H9 (cell line): ENCODE data around the gene MAP3K1. TPM values are rescaled to one million over a fixed set of nuclear protein-coding genes. Genes with fewer than 3 reads are reported as not detected.

Experiments used
- DNase-seq: peaks from one replicate; pipeline ENCODE4 v3.0.0-alpha.2; 2017
- H2AFZ ChIP-seq: one replicate; pipeline ENCODE4 v1.6.1; 2013; ENCODE audit warnings: mild to moderate bottlenecking, low read length, control low read depth, moderate library complexity
- H2AK5ac ChIP-seq: 2 replicates; pipeline ENCODE4 v1.6.1; 2013; ENCODE audit warnings: low read length, control low read depth, mixed read lengths; ENCODE audit not compliant: insufficient read length
- H2BK120ac ChIP-seq: one replicate; pipeline ENCODE4 v1.6.1; 2013; ENCODE audit warnings: low read depth, mild to moderate bottlenecking, low read length, control low read depth, inconsistent platforms; ENCODE audit not compliant: poor library complexity, severe bottlenecking
- H2BK12ac ChIP-seq: 2 replicates; pipeline ENCODE4 v1.6.1; 2013; ENCODE audit warnings: low read length, control low read depth, mixed read lengths, low read depth; ENCODE audit not compliant: insufficient read length
- H2BK15ac ChIP-seq: 2 replicates; pipeline ENCODE4 v1.6.1; 2013; ENCODE audit warnings: low read depth, low read length, control low read depth
- H2BK20ac ChIP-seq: one replicate; pipeline ENCODE4 v1.6.1; 2013; ENCODE audit warnings: low read depth, mild to moderate bottlenecking, low read length, control low read depth, inconsistent platforms; ENCODE audit not compliant: poor library complexity, severe bottlenecking
- H2BK5ac ChIP-seq: 2 replicates; pipeline ENCODE4 v1.6.1; 2013; ENCODE audit warnings: low read length, control low read depth, mixed read lengths; ENCODE audit not compliant: insufficient read length
- H3K14ac ChIP-seq: 2 replicates; pipeline ENCODE4 v1.6.1; 2013; ENCODE audit warnings: low read length, control low read depth; ENCODE audit not compliant: insufficient read depth
- H3K18ac ChIP-seq: 2 replicates; pipeline ENCODE4 v1.6.1; 2013; ENCODE audit warnings: low read depth, mild to moderate bottlenecking, mixed read lengths, low read length, control low read depth; ENCODE audit not compliant: insufficient read length
- H3K23ac ChIP-seq: 2 replicates; pipeline ENCODE4 v1.6.1; 2013; ENCODE audit warnings: low read length, control low read depth, mixed read lengths, low read depth; ENCODE audit not compliant: insufficient read length
- H3K23me2 ChIP-seq: 2 replicates; pipeline ENCODE4 v1.6.1; 2013; ENCODE audit warnings: low read depth, mild to moderate bottlenecking, mixed read lengths, low read length, control low read depth; ENCODE audit not compliant: insufficient read length, poor library complexity, severe bottlenecking
- H3K27ac ChIP-seq: 2 replicates; pipeline ENCODE4 v1.5.1; 2013; ENCODE audit warnings: low read length, control low read depth, mixed read lengths, low read depth; ENCODE audit not compliant: insufficient read length
- H3K27me3 ChIP-seq: 2 replicates; pipeline ENCODE4 v1.6.1; 2013; ENCODE audit warnings: low read length, control low read depth, inconsistent platforms; ENCODE audit not compliant: insufficient read depth
- H3K4ac ChIP-seq: 2 replicates; pipeline ENCODE4 v1.6.1; 2013; ENCODE audit warnings: low read depth, mild to moderate bottlenecking, control low read depth, inconsistent platforms, low read length, moderate library complexity
- H3K4me1 ChIP-seq: 2 replicates; pipeline ENCODE4 v1.6.1; 2013; ENCODE audit warnings: low read length, control low read depth, inconsistent platforms; ENCODE audit not compliant: insufficient read depth
- H3K4me2 ChIP-seq: 2 replicates; pipeline ENCODE4 v1.6.1; 2013; ENCODE audit warnings: low read length, control low read depth, mixed read lengths; ENCODE audit not compliant: insufficient read length, insufficient read depth
- H3K56ac ChIP-seq: 2 replicates; pipeline ENCODE4 v1.6.1; 2013; ENCODE audit warnings: low read depth, mild to moderate bottlenecking, mixed read lengths, low read length, control low read depth; ENCODE audit not compliant: insufficient read length
- H3K79me1 ChIP-seq: 2 replicates; pipeline ENCODE4 v1.6.1; 2013; ENCODE audit warnings: low read depth, mild to moderate bottlenecking, moderate library complexity, low read length, control low read depth, inconsistent platforms; ENCODE audit not compliant: insufficient read depth, poor library complexity, severe bottlenecking
- H3K79me2 ChIP-seq: 2 replicates; pipeline ENCODE4 v1.6.1; 2013; ENCODE audit warnings: low read length, control low read depth, inconsistent platforms; ENCODE audit not compliant: insufficient read depth
- H3K9ac ChIP-seq: 2 replicates; pipeline ENCODE4 v1.6.1; 2013; ENCODE audit warnings: low read length, control low read depth, mixed read lengths; ENCODE audit not compliant: insufficient read length; ENCODE audit errors: extremely low read depth
- H3K9me3 ChIP-seq: one replicate; pipeline ENCODE4 v1.6.1; 2013; ENCODE audit warnings: low read depth, low read length, inconsistent platforms; ENCODE audit not compliant: control insufficient read depth
- H3T11ph ChIP-seq: one replicate; pipeline ENCODE4 v1.6.1; 2013; ENCODE audit warnings: mild to moderate bottlenecking, low read length, control low read depth, inconsistent platforms
- H4K20me1 ChIP-seq: one replicate; pipeline ENCODE4 v1.6.1; 2013; ENCODE audit not compliant: control insufficient read depth, insufficient read length, insufficient read depth
- H4K5ac ChIP-seq: 2 replicates; pipeline ENCODE4 v1.6.1; 2013; ENCODE audit warnings: low read depth, mild to moderate bottlenecking, mixed read lengths, low read length, control low read depth; ENCODE audit not compliant: insufficient read length
- H4K8ac ChIP-seq: replicated peaks from 2 replicates; pipeline ENCODE4 v1.6.1; 2013; ENCODE audit warnings: low read length, control low read depth, mixed read lengths, low read depth; ENCODE audit not compliant: insufficient read length
- H4K91ac ChIP-seq: 2 replicates; pipeline ENCODE4 v1.6.1; 2013; ENCODE audit warnings: low read depth, mild to moderate bottlenecking, moderate library complexity, mixed read lengths, low read length, control low read depth; ENCODE audit not compliant: insufficient read length
- H3K27ac Mint-ChIP-seq, 3 experiments: 2 replicates in 2 of 3; 3 replicates in 1 of 3; pipeline ENCODE4 v1.8.0; 2020 to 2021; ENCODE audit warnings: mixed read lengths in 3 of 3, mild to moderate bottlenecking in 1 of 3, moderate library complexity in 1 of 3
- H3K27me3 Mint-ChIP-seq: 2 replicates; pipeline ENCODE4 v1.8.0; 2021; ENCODE audit warnings: low read depth, mild to moderate bottlenecking, moderate library complexity, mixed read lengths
- H3K36me3 Mint-ChIP-seq, 3 experiments: 2 replicates in 2 of 3; 3 replicates in 1 of 3; pipeline ENCODE4 v1.8.0; 2020 to 2021; ENCODE audit warnings: low read depth in 3 of 3, mixed read lengths in 3 of 3; ENCODE audit not compliant: insufficient read depth in 1 of 3
- H3K4me1 Mint-ChIP-seq, 2 experiments: 2 replicates each; pipeline ENCODE4 v1.8.0; 2020; ENCODE audit warnings: mixed read lengths in 2 of 2
- H3K4me3 Mint-ChIP-seq, 2 experiments: 2 replicates in 1 of 2; 3 replicates in 1 of 2; pipeline ENCODE4 v1.8.0; 2020 to 2021; ENCODE audit warnings: mild to moderate bottlenecking in 2 of 2, mixed read lengths in 2 of 2, moderate library complexity in 1 of 2
- H3K9me3 Mint-ChIP-seq, 2 experiments: 2 replicates in 1 of 2; 3 replicates in 1 of 2; pipeline ENCODE4 v1.8.0; 2020; ENCODE audit warnings: mild to moderate bottlenecking in 2 of 2, mixed read lengths in 2 of 2, moderate library complexity in 1 of 2
- CTCF ChIP-seq: fragments of 200-600 bp; sonication (generic); conservative IDR thresholded peaks from 3 replicates; pipeline ENCODE4 v1.8.0; 2021; ENCODE audit warnings: antibody characterized with exemption, mild to moderate bottlenecking
- WGBS: extraction: QIAGEN DNeasy Blood & Tissue Kit; methylation state at CpG from one replicate; pipeline ENCODE4 v1.1.7; 2013; ENCODE audit warnings: missing lambda C conversion rate, low lambda C conversion rate, mixed read lengths; ENCODE audit not compliant: insufficient read length; ENCODE audit errors: extremely low coverage; 5-methylcytosine and 5-hydroxymethylcytosine counted together
- total RNA-seq: library from RNA; stranded (reverse); gene quantifications from 2 replicates; pipeline ENCODE4 v1.2.1, GENCODE V29; 2021

Gene MAP3K1
- total RNA-seq, 1 experiment from 2014 or later: 11.1 TPM

- Mint-ChIP-seq H3K27ac (no peak overlapping the region), H3K9me3 (no peaks in the 10 kb centered on the region), H3K4me3 (no peak overlapping the region), H3K36me3 (no peaks in the 10 kb centered on the region), H3K4me1 (no peaks in the 10 kb centered on the region), H3K27me3 (no peaks in the 10 kb centered on the region)
- Histone ChIP-seq H3T11ph (no peak overlapping the region), H3K56ac (no peak overlapping the region), H3K14ac (no peak overlapping the region), H3K18ac (no peak overlapping the region), H2AFZ (no peak overlapping the region), H3K4ac (no peak overlapping the region), H3K4me2 (no peak overlapping the region), H3K79me2 (no peaks in the 10 kb centered on the region), H2BK120ac (no peak overlapping the region), H3K27ac (no peak overlapping the region), H4K20me1 (no peaks in the 10 kb centered on the region), H4K5ac (no peak overlapping the region), H3K23ac (no peak overlapping the region), H2BK20ac (no peak overlapping the region), H3K9me3 (no peaks in the 10 kb centered on the region), H4K8ac (no peak overlapping the region), H3K23me2 (no peaks in the 10 kb centered on the region), H2BK15ac (no peak overlapping the region), H3K79me1 (no peaks in the 10 kb centered on the region), H3K27me3 (no peaks in the 10 kb centered on the region), H3K4me1 (no peaks in the 10 kb centered on the region), H2BK5ac (no peak overlapping the region), H2BK12ac (no peak overlapping the region), H2AK5ac (no peak overlapping the region), H3K9ac (no peak overlapping the region), H4K91ac (no peak overlapping the region)
- TF ChIP-seq CTCF: no peak
- DNase-seq: no peak
- no CpG with 5 or more reads among the region's 5 CpGs for WGBS
Measured at GRCh38 chr5:56769875-56770604, 45.3 kb upstream of the MAP3K1 start.
